ENCODE results near the gene MICAL3.

MICAL3 gene

GRCh38 chr22:17884893-17885292, 139.5 kb downstream of the MICAL3 start:
- H3K27ac ChIP-seq = no peak overlapping the region
- no peak overlapping the region for H3K4me3 ChIP-seq
- no peaks in the 10 kb centered on the region for H3K9me3 ChIP-seq (ENCODE audit: low read depth, low read length)
- no peak for DNase-seq (ENCODE audit: low read depth, low spot score)
- no peak overlapping the region for H3K9ac ChIP-seq (ENCODE audit: insufficient read length)
- H3K36me3 ChIP-seq (ENCODE audit: insufficient read depth, low read length) = peaks cover 51% of the 10 kb centered on the region
- no peak for TF ChIP-seq EZH2 (IDR thresholded peaks at IDR 0.05)
- TF ChIP-seq POLR2AphosphoS5 (IDR thresholded peaks at IDR 0.05; ENCODE audit: borderline replicate concordance, low read depth, low read length) = no peak
- TF ChIP-seq FOXP2 (optimal IDR thresholded peaks at IDR 0.05; ENCODE audit: control extremely low read depth, extremely low read length, insufficient read depth) = no peak

- DNase-seq (ENCODE audit: low read depth, low spot score) = no peak
- H3K4me3 ChIP-seq = no peak overlapping the region
- TF ChIP-seq FOXP2 (optimal IDR thresholded peaks at IDR 0.05; ENCODE audit: control extremely low read depth, extremely low read length, insufficient read depth) (no peak), EZH2 (IDR thresholded peaks at IDR 0.05) (no peak), POLR2AphosphoS5 (IDR thresholded peaks at IDR 0.05; ENCODE audit: borderline replicate concordance, low read depth, low read length) (no peak)
- H3K9me3 ChIP-seq (ENCODE audit: low read depth, low read length) = no peaks in the 10 kb centered on the region
- no peak overlapping the region for H3K27ac ChIP-seq
- no peak overlapping the region for H3K9ac ChIP-seq (ENCODE audit: insufficient read length)
- peaks cover 58% of the 10 kb centered on the region for H3K36me3 ChIP-seq (ENCODE audit: insufficient read depth, low read length)
These were observed 140.3 kb downstream of the MICAL3 start for GRCh38 chr22:17884084-17884483.

- Histone ChIP-seq H3K4me3 (no peak overlapping the region), H3K9me3 (ENCODE audit: low read depth, low read length) (no peaks in the 10 kb centered on the region), H3K9ac (ENCODE audit: insufficient read length) (no peak overlapping the region), H3K27ac (no peak overlapping the region), H3K36me3 (ENCODE audit: insufficient read depth, low read length) (peaks cover 62% of the 10 kb centered on the region)
- no peak for DNase-seq (ENCODE audit: low read depth, low spot score)
- TF ChIP-seq POLR2AphosphoS5 (IDR thresholded peaks at IDR 0.05; ENCODE audit: borderline replicate concordance, low read depth, low read length) = no peak
- TF ChIP-seq FOXP2 (optimal IDR thresholded peaks at IDR 0.05; ENCODE audit: control extremely low read depth, extremely low read length, insufficient read depth) = no peak
- no peak for TF ChIP-seq EZH2 (IDR thresholded peaks at IDR 0.05)
These were observed 141.0 kb downstream of the MICAL3 start for GRCh38 chr22:17883356-17883755.

- no peaks in the 10 kb centered on the region for H3K9me3 ChIP-seq (ENCODE audit: low read depth, low read length)
- H3K4me3 ChIP-seq = no peak overlapping the region
- H3K27ac ChIP-seq = no peak overlapping the region
- H3K9ac ChIP-seq (ENCODE audit: insufficient read length) = no peak overlapping the region
- TF ChIP-seq FOXP2 (optimal IDR thresholded peaks at IDR 0.05; ENCODE audit: control extremely low read depth, extremely low read length, insufficient read depth) (no peak), POLR2AphosphoS5 (IDR thresholded peaks at IDR 0.05; ENCODE audit: borderline replicate concordance, low read depth, low read length) (no peak), EZH2 (IDR thresholded peaks at IDR 0.05) (no peak)
- no peak for DNase-seq (ENCODE audit: low read depth, low spot score)
- peaks cover 56% of the 10 kb centered on the region for H3K36me3 ChIP-seq (ENCODE audit: insufficient read depth, low read length)
These were observed 141.6 kb downstream of the MICAL3 start for GRCh38 chr22:17882727-17883126.

GRCh38 chr22:17882162-17882561, 142.2 kb downstream of the MICAL3 start:
- no peak for DNase-seq (ENCODE audit: low read depth, low spot score)
- H3K9ac ChIP-seq (ENCODE audit: insufficient read length) = no peak overlapping the region
- H3K27ac ChIP-seq = no peak overlapping the region
- H3K36me3 ChIP-seq (ENCODE audit: insufficient read depth, low read length) = peaks cover 50% of the 10 kb centered on the region
- H3K9me3 ChIP-seq (ENCODE audit: low read depth, low read length) = no peaks in the 10 kb centered on the region
- TF ChIP-seq FOXP2 (optimal IDR thresholded peaks at IDR 0.05; ENCODE audit: control extremely low read depth, extremely low read length, insufficient read depth) = no peak
- TF ChIP-seq EZH2 (IDR thresholded peaks at IDR 0.05) = no peak
- TF ChIP-seq POLR2AphosphoS5 (IDR thresholded peaks at IDR 0.05; ENCODE audit: borderline replicate concordance, low read depth, low read length) = no peak
- no peak overlapping the region for H3K4me3 ChIP-seq

GRCh38 chr22:17881366-17881765, 143.0 kb downstream of the MICAL3 start:
- Histone ChIP-seq H3K4me3 (no peak overlapping the region), H3K27ac (no peak overlapping the region), H3K36me3 (ENCODE audit: insufficient read depth, low read length) (peaks cover 48% of the 10 kb centered on the region), H3K9me3 (ENCODE audit: low read depth, low read length) (no peaks in the 10 kb centered on the region), H3K9ac (ENCODE audit: insufficient read length) (no peak overlapping the region)
- TF ChIP-seq EZH2 (IDR thresholded peaks at IDR 0.05) (no peak), POLR2AphosphoS5 (IDR thresholded peaks at IDR 0.05; ENCODE audit: borderline replicate concordance, low read depth, low read length) (no peak), FOXP2 (optimal IDR thresholded peaks at IDR 0.05; ENCODE audit: control extremely low read depth, extremely low read length, insufficient read depth) (no peak)
- DNase-seq (ENCODE audit: low read depth, low spot score) = no peak

GRCh38 chr22:17880468-17880867, 143.9 kb downstream of the MICAL3 start:
- H3K9me3 ChIP-seq (ENCODE audit: low read depth, low read length) = no peaks in the 10 kb centered on the region
- H3K36me3 ChIP-seq (ENCODE audit: insufficient read depth, low read length) = peaks cover 40% of the 10 kb centered on the region
- DNase-seq (ENCODE audit: low read depth, low spot score) = no peak
- H3K4me3 ChIP-seq = no peak overlapping the region
- H3K27ac ChIP-seq = no peak overlapping the region
- no peak overlapping the region for H3K9ac ChIP-seq (ENCODE audit: insufficient read length)
- TF ChIP-seq POLR2AphosphoS5 (IDR thresholded peaks at IDR 0.05; ENCODE audit: borderline replicate concordance, low read depth, low read length) (no peak), EZH2 (IDR thresholded peaks at IDR 0.05) (no peak), FOXP2 (optimal IDR thresholded peaks at IDR 0.05; ENCODE audit: control extremely low read depth, extremely low read length, insufficient read depth) (no peak)

- Histone ChIP-seq H3K4me3 (no peak overlapping the region), H3K36me3 (ENCODE audit: insufficient read depth, low read length) (peaks cover 36% of the 10 kb centered on the region), H3K27ac (no peak overlapping the region), H3K9me3 (ENCODE audit: low read depth, low read length) (no peaks in the 10 kb centered on the region), H3K9ac (ENCODE audit: insufficient read length) (no peak overlapping the region)
- no peak for TF ChIP-seq EZH2 (IDR thresholded peaks at IDR 0.05)
- no peak for TF ChIP-seq FOXP2 (optimal IDR thresholded peaks at IDR 0.05; ENCODE audit: control extremely low read depth, extremely low read length, insufficient read depth)
- TF ChIP-seq POLR2AphosphoS5 (IDR thresholded peaks at IDR 0.05; ENCODE audit: borderline replicate concordance, low read depth, low read length) = no peak
- DNase-seq (ENCODE audit: low read depth, low spot score) = no peak
These were observed 144.3 kb downstream of the MICAL3 start for GRCh38 chr22:17880020-17880419.

GRCh38 chr22:17878941-17879340, 145.4 kb downstream of the MICAL3 start:
- no peak for DNase-seq (ENCODE audit: low read depth, low spot score)
- Histone ChIP-seq H3K4me3 (no peak overlapping the region), H3K27ac (no peak overlapping the region), H3K9me3 (ENCODE audit: low read depth, low read length) (no peaks in the 10 kb centered on the region), H3K36me3 (ENCODE audit: insufficient read depth, low read length) (peaks cover 25% of the 10 kb centered on the region), H3K9ac (ENCODE audit: insufficient read length) (no peak overlapping the region)
- no peak for TF ChIP-seq FOXP2 (optimal IDR thresholded peaks at IDR 0.05; ENCODE audit: control extremely low read depth, extremely low read length, insufficient read depth)
- no peak for TF ChIP-seq POLR2AphosphoS5 (IDR thresholded peaks at IDR 0.05; ENCODE audit: borderline replicate concordance, low read depth, low read length)
- TF ChIP-seq EZH2 (IDR thresholded peaks at IDR 0.05) = no peak
